Stimulated activated CD4-positive, alpha-beta T cell treated with anti-CD3 and anti-CD28 coated beads, Interleukin-1b, Interleukin-23, amount 100 ng/mL, for 1 hour (primary cell): Measurements from ENCODE around the gene BPIFB3.

Source experiments
- DNase-seq, 2 donors: peaks; one replicate each; pipeline ENCODE4 v3.0.0-alpha.2; 2020; ENCODE audit warnings: low read depth in 2 of 2

The BPIFB3 gene

GRCh38 chr20:33061658-33062028, 7.9 kb downstream of the BPIFB3 start:
- no peak for DNase-seq

DNA sequence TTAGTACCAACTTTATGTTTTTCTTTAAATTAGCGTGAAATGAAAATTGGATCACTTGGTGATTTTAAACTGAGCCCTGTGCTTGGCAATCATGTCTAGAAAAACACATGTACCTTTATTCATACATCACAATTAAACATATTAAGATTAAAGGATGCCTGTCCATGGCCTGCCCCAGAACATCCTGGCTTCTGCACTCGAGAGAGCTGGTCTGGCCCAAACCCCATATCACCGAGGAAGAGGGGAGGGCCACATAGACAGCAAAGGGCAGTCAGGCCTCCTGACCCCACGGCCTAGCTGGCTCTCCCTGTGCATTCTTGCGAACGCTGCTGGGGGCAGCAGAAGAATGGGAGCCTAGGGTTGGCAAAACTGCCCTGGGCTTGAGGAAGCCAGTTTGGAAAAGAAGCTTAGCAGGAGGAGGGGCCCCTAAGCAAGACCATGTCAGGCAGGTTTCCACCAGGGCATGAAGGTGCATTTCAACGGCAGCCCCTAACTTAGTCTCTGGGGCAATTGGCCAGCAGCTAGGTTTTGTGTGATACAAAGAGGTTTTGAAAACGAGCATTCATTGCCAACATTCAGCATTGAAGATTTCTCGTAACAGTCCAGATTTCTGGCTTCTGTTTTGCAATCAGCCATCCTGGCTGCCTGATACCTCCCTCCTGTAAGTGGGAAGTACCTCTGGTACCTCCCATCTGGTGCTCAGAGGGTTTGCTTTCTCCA, 8.6 kb downstream of the BPIFB3 start:
- DNase-seq = no peak

- DNase-seq = no peak
Observed at GRCh38 chr20:33062825-33063149, 9.1 kb downstream of the BPIFB3 start.

DNA sequence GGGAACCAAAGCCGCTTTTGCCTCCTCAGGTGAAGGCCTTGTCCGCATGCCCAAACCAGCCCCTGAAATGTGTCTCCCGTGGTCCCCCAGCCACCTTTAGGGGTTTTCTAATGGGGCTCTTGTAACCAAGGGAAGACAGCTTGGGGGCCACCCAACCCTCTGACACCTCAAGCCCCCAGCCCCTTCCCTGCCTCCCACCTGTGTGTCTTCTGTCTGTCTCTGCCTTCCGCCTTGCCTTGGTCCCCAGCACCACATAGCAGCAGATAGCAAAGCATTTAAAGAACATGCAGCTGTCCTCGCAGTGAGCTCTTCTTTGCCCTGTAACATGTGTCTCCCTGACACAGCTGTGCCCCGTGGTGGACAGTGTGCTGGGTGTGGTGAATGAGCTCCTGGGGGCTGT, 9.6 kb downstream of the BPIFB3 start:
- DNase-seq = no peak

GRCh38 chr20:33064572-33065287, 11.0 kb downstream of the BPIFB3 start:
- no peak for DNase-seq

GRCh38 chr20:33065785-33066184, 12.1 kb downstream of the BPIFB3 start:
- no peak for DNase-seq

GRCh38 chr20:33067806-33068205, 14.1 kb downstream of the BPIFB3 start:
- DNase-seq = no peak

GRCh38 chr20:33068251-33068939, 14.7 kb downstream of the BPIFB3 start:
- no peak for DNase-seq

DNA sequence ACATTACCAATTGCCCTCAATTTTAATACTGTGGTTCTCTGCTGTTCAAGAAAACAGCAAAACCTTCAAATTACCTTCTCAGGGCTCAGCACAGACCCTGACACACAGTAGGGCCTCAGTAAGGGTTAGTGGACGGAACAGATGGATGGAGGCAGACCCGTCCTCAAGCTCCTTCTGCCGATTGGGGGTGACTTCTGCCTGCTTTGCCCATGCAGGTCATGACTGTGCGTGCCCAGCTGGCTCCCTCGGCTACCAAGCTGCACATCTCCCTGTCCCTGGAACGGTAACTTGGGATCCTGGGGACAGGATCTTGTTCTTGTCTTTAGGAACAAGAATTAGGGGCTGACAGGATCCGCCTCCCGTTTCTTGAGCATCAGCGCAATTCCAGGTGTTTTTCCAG, 16.0 kb downstream of the BPIFB3 start:
- DNase-seq = no peak

DNA sequence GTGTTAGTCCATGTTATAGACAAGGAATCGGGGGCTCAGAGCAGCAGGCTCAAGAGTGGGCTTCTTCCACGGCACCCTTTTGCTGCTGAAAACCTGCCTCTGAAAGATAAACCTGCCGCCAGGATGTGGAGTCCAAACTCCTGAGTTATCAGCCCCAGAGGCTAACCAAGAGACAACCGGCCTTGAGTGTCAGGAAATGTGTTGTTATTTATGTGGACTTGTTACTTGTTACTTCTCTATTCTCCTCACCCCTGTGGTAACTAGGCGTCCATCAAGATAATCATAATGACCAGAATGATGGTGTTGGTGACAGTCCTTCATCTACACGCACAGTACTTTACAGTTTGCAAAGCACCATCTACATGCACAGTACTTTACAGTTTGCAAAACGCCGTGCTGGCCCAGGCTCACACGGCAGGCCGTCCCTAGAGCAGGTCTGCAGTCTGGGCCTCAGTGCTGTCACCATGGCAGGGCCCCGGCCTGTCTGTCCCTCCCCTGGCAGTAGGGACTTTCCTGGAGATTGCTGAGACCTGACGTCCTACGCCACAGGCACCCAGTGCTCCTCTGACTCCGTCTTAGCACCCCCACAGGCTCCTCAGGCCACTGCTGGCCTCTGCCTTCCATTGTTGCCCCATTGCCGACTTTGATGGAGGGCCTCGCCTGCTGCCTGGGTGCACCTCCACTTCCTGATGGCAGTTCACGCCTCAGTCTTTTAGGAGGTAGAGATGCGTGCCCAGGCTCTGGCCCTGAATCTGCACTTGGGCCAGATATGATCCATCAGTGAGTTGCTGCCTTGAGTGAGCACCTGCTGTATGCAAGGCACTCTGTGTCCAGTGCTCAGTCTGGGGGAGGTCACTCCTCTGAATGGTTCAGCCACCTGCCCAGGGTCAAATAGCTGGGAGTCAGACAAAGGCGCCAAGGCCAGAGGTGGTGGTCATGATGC, 16.7 kb downstream of the BPIFB3 start:
- DNase-seq = no peak

DNA sequence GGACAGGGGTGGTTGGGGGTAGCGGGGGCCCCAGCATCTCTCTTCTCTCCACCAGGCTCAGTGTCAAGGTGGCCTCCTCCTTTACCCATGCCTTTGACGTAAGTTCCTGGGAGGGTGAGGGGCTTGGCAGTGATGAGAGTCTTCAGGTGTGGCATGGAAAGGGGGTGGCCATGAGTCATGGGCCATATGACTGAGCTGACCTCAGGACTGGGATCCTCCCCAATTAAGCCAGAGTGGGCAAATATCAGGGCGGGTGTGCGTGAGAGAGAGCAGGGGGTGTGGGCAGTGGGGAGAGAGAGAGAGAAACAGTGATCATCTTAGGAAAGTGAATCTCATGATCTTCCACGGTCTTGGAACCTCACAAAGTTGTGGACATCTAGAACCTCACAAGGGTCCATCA, 17.5 kb downstream of the BPIFB3 start:
- DNase-seq = no peak

DNA sequence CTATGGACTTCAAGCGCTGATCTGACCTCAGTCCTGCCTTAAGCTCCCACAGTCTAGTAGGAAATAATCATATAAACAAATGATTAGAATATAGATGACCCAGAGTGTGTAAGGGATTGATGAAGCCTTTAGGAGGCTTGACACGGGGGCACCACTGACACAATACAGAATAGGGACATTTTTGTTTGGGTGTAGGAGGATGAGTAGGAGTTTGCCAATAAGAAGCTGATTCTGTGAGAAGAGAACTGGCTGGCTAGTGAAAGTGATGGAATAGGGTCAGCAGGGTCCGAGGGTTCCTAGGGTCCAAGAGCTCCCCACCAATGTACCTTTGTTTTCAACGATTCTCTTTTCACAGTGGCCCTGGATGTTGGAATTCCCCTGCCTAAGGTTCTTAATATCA, 18.7 kb downstream of the BPIFB3 start:
- no peak for DNase-seq

GRCh38 chr20:33072813-33073212, 19.1 kb downstream of the BPIFB3 start:
- no peak for DNase-seq

DNA sequence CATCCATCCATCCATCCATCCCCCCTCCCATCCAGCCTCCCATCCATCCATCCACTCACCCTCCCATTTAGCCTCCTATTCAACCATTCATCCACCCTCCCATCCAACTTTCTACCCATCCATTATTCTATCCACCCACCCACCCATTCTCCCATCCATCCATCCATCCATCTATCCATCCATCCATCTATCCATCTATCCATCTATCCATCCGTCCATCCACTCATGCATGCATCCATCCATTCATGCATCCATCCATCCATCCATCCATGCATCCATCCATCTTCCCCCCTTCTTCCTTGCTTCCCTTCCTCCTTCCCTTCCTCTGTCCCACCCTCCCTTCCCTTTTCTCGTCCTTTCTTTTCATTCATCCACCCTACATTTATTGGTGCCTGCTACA, 21.0 kb downstream of the BPIFB3 start:
- DNase-seq = no peak

GRCh38 chr20:33075281-33075680, 21.6 kb downstream of the BPIFB3 start:
- no peak for DNase-seq

GRCh38 chr20:33076662-33077372, 23.1 kb downstream of the BPIFB3 start:
- DNase-seq = no peak

DNA sequence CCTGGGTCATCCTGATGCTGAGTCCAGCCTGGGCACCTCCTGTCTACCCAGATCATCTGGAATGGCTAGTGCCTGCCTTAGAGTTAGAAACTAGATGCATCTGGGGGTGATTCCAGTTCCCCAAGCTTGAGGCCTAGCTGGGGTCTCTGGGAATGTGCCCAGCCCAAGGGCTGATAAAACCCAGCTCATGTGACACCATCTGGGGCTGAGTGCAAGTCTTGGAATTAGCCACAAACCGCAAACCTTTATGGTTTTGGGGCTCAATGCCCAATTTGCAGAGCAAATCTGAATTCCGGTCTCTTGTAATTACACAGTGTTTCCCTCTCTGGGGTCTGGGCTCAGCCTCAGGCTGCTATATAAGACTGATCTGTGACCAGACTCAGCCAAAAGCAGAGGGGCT, 25.6 kb downstream of the BPIFB3 start, which contains the start of gene BPIFB4:
Gene BPIFB4, plus strand, starts transcription at position 385 of the 400 bp plus-strand sequence. CDS start 1,884 bp downstream, outside the sequence.
- no peak for DNase-seq

DNA sequence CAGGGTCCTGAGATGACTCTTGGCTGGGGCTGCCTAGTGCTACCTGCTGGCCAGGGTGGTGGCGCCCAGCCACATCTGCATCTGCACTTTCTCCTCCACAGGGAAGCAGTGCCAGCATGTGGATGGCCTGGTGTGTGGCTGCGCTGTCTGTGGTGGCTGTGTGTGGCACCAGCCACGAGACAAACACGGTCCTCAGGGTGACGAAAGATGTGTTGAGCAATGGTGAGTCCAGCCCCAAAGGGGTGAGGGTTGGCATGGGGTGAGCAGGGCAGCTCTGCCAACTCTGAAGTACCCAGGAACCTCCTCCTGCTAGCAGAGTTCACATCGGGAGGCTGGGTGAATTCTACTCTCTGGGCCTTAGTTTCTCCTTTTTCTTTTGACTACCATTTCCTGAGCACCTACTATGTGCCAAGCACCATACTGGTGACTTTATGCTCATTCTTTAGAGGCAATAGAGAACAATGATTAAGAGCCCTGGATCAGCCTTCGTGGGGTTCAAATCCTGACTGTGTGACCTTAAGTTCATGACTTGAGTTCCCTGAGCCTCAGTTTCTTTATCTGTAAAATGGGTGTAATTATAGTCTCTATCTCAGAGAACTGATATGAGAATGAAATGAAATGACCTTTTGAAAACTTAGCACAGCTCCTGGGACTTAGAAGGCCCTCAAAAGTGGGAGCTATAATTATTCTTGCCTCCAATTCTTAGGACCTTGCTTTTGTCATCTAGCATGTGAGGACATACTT, 27.9 kb downstream of the BPIFB3 start:
- no peak for DNase-seq

- DNase-seq = no peak
Observed at GRCh38 chr20:33082546-33082945, 28.8 kb downstream of the BPIFB3 start.

- DNase-seq = no peak
Observed at GRCh38 chr20:33083544-33084340, 30.0 kb downstream of the BPIFB3 start.
